Activated T-cell treated with anti-CD3 and anti-CD28 coated beads for 1 hour (primary cell): ENCODE measurements around the gene TNFRSF9.
A peak's percentile ranks its signal among the peaks of the same experiment; 100 is the strongest.
"Not testable (repeated sequence)": the region's sequence is repeated elsewhere in the genome, so short reads cannot be mapped to it uniquely, and the experiment has no call there.

Source experiments
- DNase-seq: peaks from one replicate; pipeline ENCODE4 v3.0.0-alpha.2; 2020; ENCODE audit warnings: low read depth

TNFRSF9 gene

GRCh38 chr1:7940745-7941436, at the start of gene TNFRSF9:
TSS of gene TNFRSF9 (minus strand) at chr1:7940839. CDS start at chr1:7939994, 845 bp downstream.
- DNase-seq, result peak; percentile 40

GRCh38 chr1:7989762-7990428, 49.3 kb upstream of the TNFRSF9 start:
- DNase-seq, result no peak

GRCh38 chr1:7988576-7988975, 47.9 kb upstream of the TNFRSF9 start:
- no peak for DNase-seq

GRCh38 chr1:7987528-7987927, 46.9 kb upstream of the TNFRSF9 start:
- no peak for DNase-seq

DNA sequence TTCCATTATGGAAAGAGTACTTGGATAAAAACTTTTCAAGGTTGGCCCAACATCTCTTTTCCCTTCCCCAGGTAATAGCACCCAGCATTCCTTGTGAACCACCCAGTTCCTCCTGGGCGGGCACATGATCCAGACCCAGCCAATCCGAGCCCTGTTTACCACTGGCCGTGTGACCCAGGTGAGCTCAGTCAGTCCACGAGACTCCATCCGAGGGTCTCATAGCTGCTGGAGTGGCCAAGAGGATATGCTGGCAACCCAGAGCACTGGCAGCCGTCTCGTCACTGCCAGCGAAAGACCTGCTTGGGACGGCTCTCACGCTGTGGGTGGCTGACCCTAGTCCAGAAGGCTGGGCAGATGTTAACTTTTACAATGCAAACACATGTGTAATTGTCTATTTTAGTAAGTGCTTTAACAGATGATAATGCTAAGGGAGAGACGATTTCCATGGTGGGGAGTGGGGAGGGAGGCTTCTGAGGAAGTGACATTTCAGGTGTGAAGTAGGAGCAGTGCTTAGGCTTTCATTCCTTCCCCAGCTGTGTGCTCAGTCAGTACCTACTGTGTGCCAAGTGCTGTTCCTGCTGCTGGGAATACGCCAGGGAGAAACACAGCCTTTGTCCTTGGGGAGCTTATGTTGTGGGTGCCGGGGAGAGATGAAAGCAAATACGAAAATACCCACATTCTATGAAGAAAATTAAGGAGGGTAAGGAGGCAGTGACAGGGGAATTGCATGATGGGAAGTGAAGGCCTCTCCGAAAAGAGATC, 45.4 kb upstream of the TNFRSF9 start:
- no peak for DNase-seq

DNA sequence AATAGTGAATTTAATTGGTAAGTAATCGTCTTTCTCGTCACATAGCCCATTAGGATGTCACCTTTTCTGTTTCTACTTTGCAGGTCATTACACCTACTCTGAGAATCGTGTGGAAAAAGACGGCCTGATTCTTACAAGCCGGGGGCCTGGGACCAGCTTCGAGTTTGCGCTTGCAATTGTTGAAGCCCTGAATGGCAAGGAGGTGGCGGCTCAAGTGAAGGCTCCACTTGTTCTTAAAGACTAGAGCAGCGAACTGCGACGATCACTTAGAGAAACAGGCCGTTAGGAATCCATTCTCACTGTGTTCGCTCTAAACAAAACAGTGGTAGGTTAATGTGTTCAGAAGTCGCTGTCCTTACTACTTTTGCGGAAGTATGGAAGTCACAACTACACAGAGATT, 44.2 kb upstream of the TNFRSF9 start:
- no peak for DNase-seq

- DNase-seq, result no peak
Measured at GRCh38 chr1:7983086-7983778, 42.6 kb upstream of the TNFRSF9 start.

DNA sequence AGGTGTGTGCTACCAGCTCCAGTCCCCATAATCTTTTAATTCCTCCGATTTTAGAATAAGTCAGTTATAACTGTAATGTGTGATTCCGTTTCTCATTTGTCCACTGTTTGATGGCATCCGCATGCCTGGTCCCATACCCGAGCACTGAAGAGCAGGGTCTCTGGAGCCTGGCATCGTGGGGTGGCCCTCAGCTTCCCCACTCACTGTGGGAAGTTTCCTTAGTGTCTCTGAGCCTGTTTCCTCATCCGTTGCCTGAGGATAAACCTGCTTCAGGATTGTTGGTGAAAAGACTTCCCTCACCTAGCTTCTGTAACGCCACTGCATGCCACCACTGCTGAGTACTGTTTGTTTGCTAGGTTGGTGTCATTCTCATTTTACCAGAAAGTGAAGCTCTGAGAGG, 40.3 kb upstream of the TNFRSF9 start:
- DNase-seq, result no peak

- DNase-seq, result no peak
Measured at GRCh38 chr1:7975212-7975865, 34.7 kb upstream of the TNFRSF9 start.

DNA sequence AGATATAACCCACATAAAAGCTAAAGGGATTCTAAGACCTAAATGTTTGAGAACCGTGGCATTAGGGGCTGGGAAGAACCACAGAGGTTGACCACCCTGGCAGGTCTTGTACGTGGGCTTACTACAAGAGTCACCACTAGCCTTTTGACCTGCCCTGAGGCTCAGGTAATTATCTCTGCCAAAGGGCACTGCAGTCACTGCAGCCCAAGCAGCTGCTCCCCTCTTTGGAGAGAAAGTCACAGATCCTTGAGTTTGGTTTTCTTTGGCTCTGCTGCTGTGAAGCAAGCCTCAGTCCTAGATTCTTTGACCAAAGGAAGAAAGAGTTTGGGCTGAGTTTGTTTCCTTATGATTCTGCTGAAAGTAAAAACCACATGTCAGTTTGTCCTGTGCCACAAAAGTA, 32.4 kb upstream of the TNFRSF9 start:
- no peak for DNase-seq

- DNase-seq, result no peak
Measured at GRCh38 chr1:7972285-7972684, 31.6 kb upstream of the TNFRSF9 start.

GRCh38 chr1:7971024-7971423, 30.4 kb upstream of the TNFRSF9 start:
- DNase-seq, result no peak

DNA sequence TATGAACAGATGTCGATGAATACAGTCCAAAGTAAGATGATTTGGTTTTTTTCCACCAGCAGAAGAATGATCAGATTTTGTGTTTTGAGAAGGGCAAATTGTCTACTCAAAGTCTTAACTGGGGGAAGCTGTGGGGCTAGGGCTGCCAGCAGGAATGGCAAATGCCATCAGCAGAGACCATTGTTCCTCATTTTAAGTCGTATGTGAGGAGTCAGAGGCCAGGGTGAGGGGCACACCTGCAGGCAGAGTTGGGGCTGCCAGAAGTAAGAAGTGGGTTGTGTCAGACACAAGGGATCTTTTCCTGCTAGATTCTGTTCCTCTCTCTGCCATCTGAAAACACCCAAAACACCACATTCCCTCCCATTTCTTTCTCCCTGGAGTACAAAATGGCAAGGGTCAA, 29.6 kb upstream of the TNFRSF9 start:
- no peak for DNase-seq

DNA sequence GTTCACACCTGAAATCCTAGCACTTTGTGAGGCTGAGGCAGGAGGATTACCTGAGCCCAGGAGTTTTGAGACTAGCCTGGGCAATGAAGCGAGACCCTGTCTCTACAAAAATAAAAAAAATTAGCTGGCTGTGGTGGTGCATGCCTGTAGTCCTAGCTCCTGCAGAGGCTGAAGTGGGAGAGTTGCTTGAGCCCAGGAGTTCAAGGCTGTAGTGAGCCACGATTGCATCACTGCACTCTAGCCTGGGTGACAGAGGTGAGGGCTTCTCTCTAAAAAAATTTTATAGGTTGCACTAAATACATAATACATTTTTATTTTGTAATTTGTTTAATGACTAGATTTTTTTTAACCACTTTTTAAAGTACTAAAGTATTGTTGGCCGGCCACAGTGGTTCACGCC, 27.0 kb upstream of the TNFRSF9 start:
- DNase-seq, result no peak

GRCh38 chr1:7967196-7967595, 26.6 kb upstream of the TNFRSF9 start:
- DNase-seq, result no peak

GRCh38 chr1:7964476-7964875, 23.8 kb upstream of the TNFRSF9 start:
- no peak for DNase-seq

- DNase-seq, result not testable (repeated sequence)
Measured at GRCh38 chr1:7963841-7964240, 23.2 kb upstream of the TNFRSF9 start.

DNA sequence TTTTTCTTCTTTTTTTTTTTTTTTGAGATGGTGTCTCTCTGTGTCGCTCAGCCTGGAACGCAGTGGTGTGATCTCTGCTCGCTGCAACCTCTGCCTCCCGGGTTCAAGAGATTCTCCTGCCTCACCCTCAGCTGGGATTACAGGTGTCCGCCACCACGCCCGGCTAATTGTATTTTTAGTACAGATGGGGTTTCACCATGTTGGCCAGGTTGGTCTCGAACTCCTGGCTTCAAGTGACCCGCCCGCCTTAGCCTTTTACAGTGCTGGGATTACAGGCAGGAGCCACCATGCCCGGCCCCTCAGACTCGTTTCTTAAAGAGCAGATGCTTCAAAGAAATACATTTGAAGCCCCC, 22.7 kb upstream of the TNFRSF9 start:
- not testable (repeated sequence) for DNase-seq

- DNase-seq, result no peak
Measured at GRCh38 chr1:7962636-7963377, 22.2 kb upstream of the TNFRSF9 start.

GRCh38 chr1:7962014-7962335, 21.3 kb upstream of the TNFRSF9 start:
- DNase-seq, result no peak

DNA sequence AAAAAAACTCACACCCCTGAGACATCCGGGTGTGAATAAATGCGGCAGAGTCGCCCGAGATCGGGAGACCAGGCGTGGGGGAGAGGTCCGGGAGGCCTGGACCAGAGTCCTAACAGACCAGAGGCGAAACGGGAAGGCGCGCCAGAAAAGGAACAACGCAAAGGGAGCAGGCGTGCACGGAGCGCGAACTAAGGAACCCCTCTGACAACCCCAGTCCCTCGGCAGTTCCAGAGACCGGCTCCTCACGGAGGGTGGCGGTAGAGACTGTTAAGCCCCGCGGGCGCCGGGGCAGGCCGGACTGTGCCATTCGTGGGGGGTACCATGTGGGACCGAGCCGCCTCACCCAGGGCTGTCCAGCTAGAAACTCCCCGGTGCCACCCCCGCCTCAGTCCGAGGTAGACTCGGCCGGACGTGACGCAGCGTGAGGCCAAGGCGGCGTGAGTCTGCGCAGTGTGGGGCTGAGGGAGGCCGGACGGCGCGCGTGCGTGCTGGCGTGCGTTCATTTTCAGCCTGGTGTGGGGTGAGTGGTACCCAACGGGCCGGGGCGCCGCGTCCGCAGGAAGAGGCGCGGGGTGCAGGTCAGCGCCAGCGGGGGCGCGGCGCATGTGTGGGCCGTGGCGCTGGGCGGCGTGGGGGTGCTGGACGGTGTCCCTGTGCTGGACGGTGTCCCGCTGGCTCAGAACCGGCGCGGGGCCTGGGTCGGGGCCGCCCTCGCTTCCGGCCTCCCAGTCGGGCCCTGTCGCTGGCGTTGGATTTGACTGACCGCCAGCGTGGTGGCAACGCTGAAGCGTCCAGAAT, 20.8 kb upstream of the TNFRSF9 start, which contains the start of gene PARK7:
Gene PARK7 (plus strand): TSS at position 496 of the 798 bp plus-strand sequence. CDS start 1,075 bp downstream, outside the sequence.
- peak; percentile 99 for DNase-seq
